ENCODE measurements around the gene CIROP. TPM values are rescaled to one million over a fixed set of nuclear protein-coding genes. Genes with fewer than 3 reads are reported as not detected.

Gene CIROP
- total and polyA plus RNA-seq, 3 donors from 2014 or later: not detected

- intact Hi-C loops (cut with DNase I; ENCODE audit: low total_unique reads): no loop called here
- peak; percentile 81 for DNase-seq
- Histone ChIP-seq H3K9me3 (no peaks in the 10 kb centered on the region), H3K4me1 (peaks cover 9% of the 10 kb centered on the region), H3K27ac (peak overlapping the region in 1 of 2 donors; percentile 26), H3K36me3 (ENCODE audit: low read depth, missing control alignments) (no peaks in the 10 kb centered on the region), H3K27me3 (no peaks in the 10 kb centered on the region), H3K4me3 (no peak overlapping the region)
- 30 to 38% methylated on average over 4 of the region's 4 CpGs for WGBS, 2 donors
- TF ChIP-seq POLR2A (IDR thresholded peaks at IDR 0.05): no peak
- TF ChIP-seq, protein P1, sequence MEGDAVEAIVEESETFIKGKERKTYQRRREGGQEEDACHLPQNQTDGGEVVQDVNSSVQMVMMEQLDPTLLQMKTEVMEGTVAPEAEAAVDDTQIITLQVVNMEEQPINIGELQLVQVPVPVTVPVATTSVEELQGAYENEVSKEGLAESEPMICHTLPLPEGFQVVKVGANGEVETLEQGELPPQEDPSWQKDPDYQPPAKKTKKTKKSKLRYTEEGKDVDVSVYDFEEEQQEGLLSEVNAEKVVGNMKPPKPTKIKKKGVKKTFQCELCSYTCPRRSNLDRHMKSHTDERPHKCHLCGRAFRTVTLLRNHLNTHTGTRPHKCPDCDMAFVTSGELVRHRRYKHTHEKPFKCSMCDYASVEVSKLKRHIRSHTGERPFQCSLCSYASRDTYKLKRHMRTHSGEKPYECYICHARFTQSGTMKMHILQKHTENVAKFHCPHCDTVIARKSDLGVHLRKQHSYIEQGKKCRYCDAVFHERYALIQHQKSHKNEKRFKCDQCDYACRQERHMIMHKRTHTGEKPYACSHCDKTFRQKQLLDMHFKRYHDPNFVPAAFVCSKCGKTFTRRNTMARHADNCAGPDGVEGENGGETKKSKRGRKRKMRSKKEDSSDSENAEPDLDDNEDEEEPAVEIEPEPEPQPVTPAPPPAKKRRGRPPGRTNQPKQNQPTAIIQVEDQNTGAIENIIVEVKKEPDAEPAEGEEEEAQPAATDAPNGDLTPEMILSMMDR (IDR thresholded peaks at IDR 0.05): no peak
Observed at GRCh38 chr14:23062002-23062401, 42.8 kb downstream of the CIROP start.

DNA sequence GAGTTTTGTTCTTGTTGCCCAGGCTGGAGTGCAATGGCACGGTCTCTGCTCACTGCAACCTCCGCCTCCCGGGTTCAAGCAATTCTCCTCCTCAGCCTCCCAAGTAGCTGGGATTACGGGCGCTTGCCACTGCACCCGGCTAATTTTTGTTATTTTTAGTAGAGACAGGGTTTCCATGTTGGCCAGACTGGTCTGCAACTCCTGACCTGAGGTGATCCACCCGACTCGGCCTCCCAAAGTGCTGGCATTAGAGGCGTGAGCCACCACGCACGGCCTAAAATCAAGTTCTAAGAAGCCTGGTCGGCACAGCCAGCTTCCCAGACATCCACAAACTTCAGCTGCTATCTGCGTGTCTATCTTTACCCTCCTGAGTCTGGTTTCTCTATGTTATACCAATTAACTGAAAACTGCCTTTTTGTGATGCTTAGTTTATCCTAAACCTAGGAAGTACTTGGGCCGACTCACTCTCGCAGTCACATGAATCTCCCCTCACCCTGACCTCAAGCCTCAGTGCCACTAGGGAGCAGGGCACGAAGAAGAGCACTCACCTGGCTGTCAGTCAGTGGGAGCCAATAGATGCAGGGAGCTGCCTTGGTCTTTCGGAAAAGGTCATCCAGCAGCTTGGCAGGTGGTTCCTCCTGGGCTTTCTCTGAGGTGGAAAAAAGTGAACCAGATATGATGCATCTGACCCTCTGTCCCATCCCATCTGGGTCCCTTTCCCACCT is 44.1 kb downstream of the CIROP start:
- no peaks in the 10 kb centered on the region for H3K36me3 ChIP-seq (ENCODE audit: low read depth, missing control alignments)
- peaks cover 17% of the 10 kb centered on the region for H3K4me1 ChIP-seq
- DNase-seq: no peak
- intact Hi-C loops (cut with DNase I; ENCODE audit: low total_unique reads): no loop called here
- TF ChIP-seq, protein P1 (IDR thresholded peaks at IDR 0.05): no peak
- TF ChIP-seq POLR2A (IDR thresholded peaks at IDR 0.05): no peak
- H3K27me3 ChIP-seq: no peaks in the 10 kb centered on the region
- no peaks in the 10 kb centered on the region for H3K9me3 ChIP-seq
- H3K4me3 ChIP-seq: no peak overlapping the region
- WGBS, 2 donors: 86 to 92% methylated on average over 17 of the region's 17 CpGs
- no peak overlapping the region for H3K27ac ChIP-seq

DNA sequence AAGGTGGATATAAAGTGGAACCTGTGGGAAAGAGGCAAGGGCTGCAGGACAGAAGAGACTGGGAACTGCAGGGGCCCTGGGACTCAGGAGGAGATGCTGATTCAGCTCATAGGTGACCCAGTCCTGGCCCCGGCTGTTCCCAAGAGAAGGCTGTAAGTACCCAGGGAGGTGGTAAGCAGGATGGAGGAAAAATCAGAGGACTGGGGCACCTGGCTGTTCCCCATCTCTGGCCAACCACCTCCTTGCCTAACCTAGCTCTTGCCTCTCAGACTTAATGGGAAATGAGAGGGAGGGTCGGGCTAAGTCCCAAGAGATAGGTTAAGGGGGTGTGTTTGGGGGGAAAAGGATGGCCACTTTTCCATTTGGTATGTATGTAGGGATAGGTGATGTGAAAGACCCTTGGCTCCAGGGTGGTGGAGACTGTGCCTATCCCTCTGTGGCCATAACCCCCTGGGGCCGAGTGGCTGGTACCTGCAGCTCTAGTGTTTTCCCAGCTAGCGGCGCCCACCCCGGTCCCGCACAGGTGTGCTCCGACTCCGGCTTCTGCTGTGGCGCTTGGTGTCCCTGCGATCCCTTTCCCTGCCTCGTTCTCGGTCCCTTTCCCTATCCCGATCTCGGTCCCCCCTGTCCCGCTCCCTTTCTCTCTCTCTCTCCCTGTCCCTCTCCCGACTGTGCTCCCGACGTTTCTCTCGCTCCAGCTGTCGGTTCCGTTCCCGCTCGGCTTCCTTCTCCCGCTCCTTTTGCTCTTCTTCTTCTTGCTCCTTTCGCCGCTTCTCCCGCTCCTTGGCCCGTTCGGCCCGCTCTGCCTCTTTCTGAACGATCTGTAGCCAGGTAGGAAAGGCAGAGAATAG is 45.9 kb downstream of the CIROP start:
- intact Hi-C loops (cut with DNase I; ENCODE audit: low total_unique reads): loop anchor here (5.0 kb wide), 1 partner anchor 72 kb away; no protein-coding TSS in a partner anchor
- Histone ChIP-seq H3K4me3 (no peak overlapping the region), H3K27me3 (no peaks in the 10 kb centered on the region), H3K9me3 (no peaks in the 10 kb centered on the region), H3K36me3 (ENCODE audit: low read depth, missing control alignments) (no peaks in the 10 kb centered on the region), H3K27ac (no peak overlapping the region), H3K4me1 (peaks cover 17% of the 10 kb centered on the region)
- no peak for DNase-seq
- 58 to 67% methylated on average over 31 to 32 of the region's 32 CpGs for whole genome bisulfite sequencing, 2 donors
- no peak for TF ChIP-seq POLR2A (IDR thresholded peaks at IDR 0.05)
- TF ChIP-seq, protein P1 (IDR thresholded peaks at IDR 0.05): no peak

- TF ChIP-seq, protein P1 (IDR thresholded peaks at IDR 0.05): peak; percentile 93 to 96 (median 95)
- no peak for TF ChIP-seq POLR2A (IDR thresholded peaks at IDR 0.05)
- Histone ChIP-seq H3K27me3 (no peaks in the 10 kb centered on the region), H3K36me3 (ENCODE audit: low read depth, missing control alignments) (no peaks in the 10 kb centered on the region), H3K27ac (peak overlapping the region in 1 of 2 donors; percentile 59), H3K9me3 (no peaks in the 10 kb centered on the region), H3K4me1 (peaks cover 17% of the 10 kb centered on the region), H3K4me3 (peak overlapping the region; percentile 68 to 70)
- peak; percentile 92 for DNase-seq
- intact Hi-C loops (cut with DNase I; ENCODE audit: low total_unique reads): loop anchor here (5.0 kb wide), 1 partner anchor 71 kb away; no protein-coding TSS in a partner anchor
- 0 to 2% methylated on average over 19 to 50 of the region's 51 CpGs for WGBS, 2 donors
Observed at GRCh38 chr14:23057757-23058653, 46.8 kb downstream of the CIROP start.

Data from testis (tissue), 3 donors.